H9 (cell line): ENCODE measurements around the gene TMEM120A. TPM values are rescaled to one million over a fixed set of nuclear protein-coding genes. Genes with fewer than 3 reads are reported as not detected.
A peak's percentile ranks its signal among the peaks of the same experiment; 100 is the strongest.

Experiments
- DNase-seq: peaks from one replicate; pipeline ENCODE4 v3.0.0-alpha.2; 2017
- H2AFZ ChIP-seq: one replicate; pipeline ENCODE4 v1.6.1; 2013; ENCODE audit warnings: mild to moderate bottlenecking, low read length, control low read depth, moderate library complexity
- H2AK5ac ChIP-seq: 2 replicates; pipeline ENCODE4 v1.6.1; 2013; ENCODE audit warnings: low read length, control low read depth, mixed read lengths; ENCODE audit not compliant: insufficient read length
- H2BK120ac ChIP-seq: one replicate; pipeline ENCODE4 v1.6.1; 2013; ENCODE audit warnings: low read depth, mild to moderate bottlenecking, low read length, control low read depth, inconsistent platforms; ENCODE audit not compliant: poor library complexity, severe bottlenecking
- H2BK12ac ChIP-seq: 2 replicates; pipeline ENCODE4 v1.6.1; 2013; ENCODE audit warnings: low read length, control low read depth, mixed read lengths, low read depth; ENCODE audit not compliant: insufficient read length
- H2BK15ac ChIP-seq: 2 replicates; pipeline ENCODE4 v1.6.1; 2013; ENCODE audit warnings: low read depth, low read length, control low read depth
- H2BK20ac ChIP-seq: one replicate; pipeline ENCODE4 v1.6.1; 2013; ENCODE audit warnings: low read depth, mild to moderate bottlenecking, low read length, control low read depth, inconsistent platforms; ENCODE audit not compliant: poor library complexity, severe bottlenecking
- H2BK5ac ChIP-seq: 2 replicates; pipeline ENCODE4 v1.6.1; 2013; ENCODE audit warnings: low read length, control low read depth, mixed read lengths; ENCODE audit not compliant: insufficient read length
- H3K14ac ChIP-seq: 2 replicates; pipeline ENCODE4 v1.6.1; 2013; ENCODE audit warnings: low read length, control low read depth; ENCODE audit not compliant: insufficient read depth
- H3K18ac ChIP-seq: 2 replicates; pipeline ENCODE4 v1.6.1; 2013; ENCODE audit warnings: low read depth, mild to moderate bottlenecking, mixed read lengths, low read length, control low read depth; ENCODE audit not compliant: insufficient read length
- H3K23ac ChIP-seq: 2 replicates; pipeline ENCODE4 v1.6.1; 2013; ENCODE audit warnings: low read length, control low read depth, mixed read lengths, low read depth; ENCODE audit not compliant: insufficient read length
- H3K23me2 ChIP-seq: 2 replicates; pipeline ENCODE4 v1.6.1; 2013; ENCODE audit warnings: low read depth, mild to moderate bottlenecking, mixed read lengths, low read length, control low read depth; ENCODE audit not compliant: insufficient read length, poor library complexity, severe bottlenecking
- H3K27ac ChIP-seq: 2 replicates; pipeline ENCODE4 v1.5.1; 2013; ENCODE audit warnings: low read length, control low read depth, mixed read lengths, low read depth; ENCODE audit not compliant: insufficient read length
- H3K27me3 ChIP-seq: 2 replicates; pipeline ENCODE4 v1.6.1; 2013; ENCODE audit warnings: low read length, control low read depth, inconsistent platforms; ENCODE audit not compliant: insufficient read depth
- H3K4ac ChIP-seq: 2 replicates; pipeline ENCODE4 v1.6.1; 2013; ENCODE audit warnings: low read depth, mild to moderate bottlenecking, control low read depth, inconsistent platforms, low read length, moderate library complexity
- H3K4me1 ChIP-seq: 2 replicates; pipeline ENCODE4 v1.6.1; 2013; ENCODE audit warnings: low read length, control low read depth, inconsistent platforms; ENCODE audit not compliant: insufficient read depth
- H3K4me2 ChIP-seq: 2 replicates; pipeline ENCODE4 v1.6.1; 2013; ENCODE audit warnings: low read length, control low read depth, mixed read lengths; ENCODE audit not compliant: insufficient read length, insufficient read depth
- H3K56ac ChIP-seq: 2 replicates; pipeline ENCODE4 v1.6.1; 2013; ENCODE audit warnings: low read depth, mild to moderate bottlenecking, mixed read lengths, low read length, control low read depth; ENCODE audit not compliant: insufficient read length
- H3K79me1 ChIP-seq: 2 replicates; pipeline ENCODE4 v1.6.1; 2013; ENCODE audit warnings: low read depth, mild to moderate bottlenecking, moderate library complexity, low read length, control low read depth, inconsistent platforms; ENCODE audit not compliant: insufficient read depth, poor library complexity, severe bottlenecking
- H3K79me2 ChIP-seq: 2 replicates; pipeline ENCODE4 v1.6.1; 2013; ENCODE audit warnings: low read length, control low read depth, inconsistent platforms; ENCODE audit not compliant: insufficient read depth
- H3K9ac ChIP-seq: 2 replicates; pipeline ENCODE4 v1.6.1; 2013; ENCODE audit warnings: low read length, control low read depth, mixed read lengths; ENCODE audit not compliant: insufficient read length; ENCODE audit errors: extremely low read depth
- H3K9me3 ChIP-seq: one replicate; pipeline ENCODE4 v1.6.1; 2013; ENCODE audit warnings: low read depth, low read length, inconsistent platforms; ENCODE audit not compliant: control insufficient read depth
- H3T11ph ChIP-seq: one replicate; pipeline ENCODE4 v1.6.1; 2013; ENCODE audit warnings: mild to moderate bottlenecking, low read length, control low read depth, inconsistent platforms
- H4K20me1 ChIP-seq: one replicate; pipeline ENCODE4 v1.6.1; 2013; ENCODE audit not compliant: control insufficient read depth, insufficient read length, insufficient read depth
- H4K5ac ChIP-seq: 2 replicates; pipeline ENCODE4 v1.6.1; 2013; ENCODE audit warnings: low read depth, mild to moderate bottlenecking, mixed read lengths, low read length, control low read depth; ENCODE audit not compliant: insufficient read length
- H4K8ac ChIP-seq: replicated peaks from 2 replicates; pipeline ENCODE4 v1.6.1; 2013; ENCODE audit warnings: low read length, control low read depth, mixed read lengths, low read depth; ENCODE audit not compliant: insufficient read length
- H4K91ac ChIP-seq: 2 replicates; pipeline ENCODE4 v1.6.1; 2013; ENCODE audit warnings: low read depth, mild to moderate bottlenecking, moderate library complexity, mixed read lengths, low read length, control low read depth; ENCODE audit not compliant: insufficient read length
- H3K27ac Mint-ChIP-seq, 3 experiments: 2 replicates in 2 of 3; 3 replicates in 1 of 3; pipeline ENCODE4 v1.8.0; 2020 to 2021; ENCODE audit warnings: mixed read lengths in 3 of 3, mild to moderate bottlenecking in 1 of 3, moderate library complexity in 1 of 3
- H3K27me3 Mint-ChIP-seq: 2 replicates; pipeline ENCODE4 v1.8.0; 2021; ENCODE audit warnings: low read depth, mild to moderate bottlenecking, moderate library complexity, mixed read lengths
- H3K36me3 Mint-ChIP-seq, 3 experiments: 2 replicates in 2 of 3; 3 replicates in 1 of 3; pipeline ENCODE4 v1.8.0; 2020 to 2021; ENCODE audit warnings: low read depth in 3 of 3, mixed read lengths in 3 of 3; ENCODE audit not compliant: insufficient read depth in 1 of 3
- H3K4me1 Mint-ChIP-seq, 2 experiments: 2 replicates each; pipeline ENCODE4 v1.8.0; 2020; ENCODE audit warnings: mixed read lengths in 2 of 2
- H3K4me3 Mint-ChIP-seq, 2 experiments: 2 replicates in 1 of 2; 3 replicates in 1 of 2; pipeline ENCODE4 v1.8.0; 2020 to 2021; ENCODE audit warnings: mild to moderate bottlenecking in 2 of 2, mixed read lengths in 2 of 2, moderate library complexity in 1 of 2
- H3K9me3 Mint-ChIP-seq, 2 experiments: 2 replicates in 1 of 2; 3 replicates in 1 of 2; pipeline ENCODE4 v1.8.0; 2020; ENCODE audit warnings: mild to moderate bottlenecking in 2 of 2, mixed read lengths in 2 of 2, moderate library complexity in 1 of 2
- WGBS: extraction: QIAGEN DNeasy Blood & Tissue Kit; methylation state at CpG from one replicate; pipeline ENCODE4 v1.1.7; 2013; ENCODE audit warnings: missing lambda C conversion rate, low lambda C conversion rate, mixed read lengths; ENCODE audit not compliant: insufficient read length; ENCODE audit errors: extremely low coverage; 5-methylcytosine and 5-hydroxymethylcytosine counted together
- total RNA-seq: library from RNA; stranded (reverse); gene quantifications from 2 replicates; pipeline ENCODE4 v1.2.1, GENCODE V29; 2021
- TF ChIP-seq, protein P1 (sequence below): fragments of 200-600 bp; sonication (generic); conservative IDR thresholded peaks from 3 replicates; pipeline ENCODE4 v1.8.0; 2021; ENCODE audit warnings: antibody characterized with exemption, mild to moderate bottlenecking

The TMEM120A gene
- total RNA-seq, 1 experiment from 2014 or later, result 30.0 TPM

DNA sequence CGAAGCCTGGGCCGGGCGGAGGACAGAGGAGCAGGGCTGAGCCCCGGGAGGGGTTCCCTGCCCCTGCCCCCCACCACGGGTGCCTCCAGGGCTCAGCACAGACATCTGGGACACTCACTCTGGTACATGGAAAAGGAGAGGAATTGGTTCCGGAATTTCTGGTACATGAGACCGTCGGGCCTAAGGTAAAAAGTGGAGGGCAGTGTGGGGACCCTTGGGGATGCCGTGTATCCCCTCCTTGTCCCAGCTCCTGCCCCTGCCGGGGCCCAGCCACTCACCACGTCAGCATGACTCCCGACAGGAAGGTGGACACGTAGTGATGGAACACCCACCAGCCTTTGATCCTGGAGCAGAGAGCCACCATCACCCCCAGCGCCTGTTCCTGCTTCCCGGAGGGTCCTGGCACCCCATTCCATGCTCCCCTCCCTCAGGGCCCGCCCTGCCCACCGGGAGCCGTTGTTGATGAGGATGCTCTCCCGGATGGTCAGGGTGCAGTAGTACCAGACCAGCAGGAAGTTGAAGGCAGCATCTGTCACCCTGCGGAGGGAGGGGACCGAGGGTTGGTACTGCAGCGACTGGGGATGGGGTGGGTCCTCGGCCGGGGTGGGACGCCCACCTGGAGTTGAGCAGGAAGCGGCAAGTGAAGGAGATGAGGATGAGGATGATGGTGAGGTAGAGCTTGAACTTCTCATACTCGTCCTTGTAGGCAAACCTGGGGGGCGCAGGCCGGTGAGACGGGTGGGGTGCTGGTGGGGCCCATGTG, 6.4 kb downstream of the TMEM120A start:
- Histone ChIP-seq H2BK15ac (no peak overlapping the region), H3K4ac (no peak overlapping the region), H3K56ac (no peak overlapping the region), H3K9me3 (no peaks in the 10 kb centered on the region), H4K91ac (no peak overlapping the region), H2AK5ac (no peak overlapping the region), H2BK20ac (no peak overlapping the region), H3K27me3 (no peaks in the 10 kb centered on the region), H3K4me2 (no peak overlapping the region), H4K20me1 (peaks cover 2% of the 10 kb centered on the region), H3K79me2 (no peaks in the 10 kb centered on the region), H2BK5ac (no peak overlapping the region), H3K27ac (no peak overlapping the region), H2AFZ (no peak overlapping the region), H3K79me1 (no peaks in the 10 kb centered on the region), H3K18ac (no peak overlapping the region), H2BK12ac (no peak overlapping the region), H3K4me1 (peaks cover 8% of the 10 kb centered on the region; the same call in 1 of the 2 replicates), H4K8ac (no peak overlapping the region), H3K14ac (no peak overlapping the region), H3T11ph (no peak overlapping the region), H3K23me2 (no peaks in the 10 kb centered on the region), H3K9ac (no peak overlapping the region), H2BK120ac (no peak overlapping the region), H4K5ac (no peak overlapping the region), H3K23ac (no peak overlapping the region)
- DNase-seq, result no peak
- no CpG with 5 or more reads among the region's 30 CpGs for WGBS
- Mint-ChIP-seq H3K9me3 (no peaks in the 10 kb centered on the region; a peak in 1 of 5 replicates), H3K27ac (0 out of 7 replicates have a peak overlapping the region, but pooled peaks of 1 of the 3 experiments have one; percentile 55), H3K36me3 (peaks cover 12 to 31% (median 26%) of the 10 kb centered on the region in 3 experiments), H3K27me3 (no peaks in the 10 kb centered on the region; the same call in 1 of the 2 replicates), H3K4me1 (peaks cover 19 to 37% of the 10 kb centered on the region in 2 experiments), H3K4me3 (no peak overlapping the region)
- TF ChIP-seq, protein P1, sequence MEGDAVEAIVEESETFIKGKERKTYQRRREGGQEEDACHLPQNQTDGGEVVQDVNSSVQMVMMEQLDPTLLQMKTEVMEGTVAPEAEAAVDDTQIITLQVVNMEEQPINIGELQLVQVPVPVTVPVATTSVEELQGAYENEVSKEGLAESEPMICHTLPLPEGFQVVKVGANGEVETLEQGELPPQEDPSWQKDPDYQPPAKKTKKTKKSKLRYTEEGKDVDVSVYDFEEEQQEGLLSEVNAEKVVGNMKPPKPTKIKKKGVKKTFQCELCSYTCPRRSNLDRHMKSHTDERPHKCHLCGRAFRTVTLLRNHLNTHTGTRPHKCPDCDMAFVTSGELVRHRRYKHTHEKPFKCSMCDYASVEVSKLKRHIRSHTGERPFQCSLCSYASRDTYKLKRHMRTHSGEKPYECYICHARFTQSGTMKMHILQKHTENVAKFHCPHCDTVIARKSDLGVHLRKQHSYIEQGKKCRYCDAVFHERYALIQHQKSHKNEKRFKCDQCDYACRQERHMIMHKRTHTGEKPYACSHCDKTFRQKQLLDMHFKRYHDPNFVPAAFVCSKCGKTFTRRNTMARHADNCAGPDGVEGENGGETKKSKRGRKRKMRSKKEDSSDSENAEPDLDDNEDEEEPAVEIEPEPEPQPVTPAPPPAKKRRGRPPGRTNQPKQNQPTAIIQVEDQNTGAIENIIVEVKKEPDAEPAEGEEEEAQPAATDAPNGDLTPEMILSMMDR, result no peak
